GM12878 (cell line): ENCODE data around the gene BSPRY. TPM values are rescaled to one million over a fixed set of nuclear protein-coding genes. Genes with fewer than 3 reads are reported as not detected.

Source experiments
- ATAC-seq: fragments of 200-7000 bp; cut with Tn5 transposase; 3 replicates; pipeline ENCODE4 v1.9.1; 2020; ENCODE audit warnings: mild to moderate bottlenecking, moderate library complexity
- BruUV-seq: library from RNA; stranded (reverse); fragments of 400-500 nt; replicated peaks from 2 replicates; lab custom pipeline; 2021; lab: Mats Ljungman, UMichigan
- CTCF ChIA-PET: fragments of 300-600 bp; sonication (Branson Sonifier 250); formaldehyde crosslinking; extraction: SDS; loops from one replicate; lab custom pipeline; 2021; ENCODE audit warnings: inconsistent platforms; lab: Yijun Ruan, JAX
- POLR2A ChIA-PET: fragments of 350-600 bp; formaldehyde crosslinking; extraction: SDS; loops from one replicate; lab custom pipeline; 2021; ENCODE audit warnings: inconsistent platforms; lab: Charles Lee
- RAD21 ChIA-PET: fragments of 300-600 bp; sonication (Branson Sonifier 250); formaldehyde crosslinking; loops from one replicate; lab custom pipeline; 2023; ENCODE audit warnings: antibody characterized with exemption; ENCODE audit not compliant: unreplicated experiment; lab: Charles Lee
- SMC1A ChIA-PET: fragments of 300-600 bp; sonication (Branson Sonifier 250); formaldehyde crosslinking; loops from one replicate; lab custom pipeline; 2023; ENCODE audit not compliant: unreplicated experiment, uncharacterized antibody; lab: Charles Lee
- DNase-seq: peaks from one replicate; pipeline ENCODE4 v3.0.0-alpha.2; 2011; ENCODE audit warnings: low read depth, low spot score
- FAIRE-seq: peaks from 3 replicates; lab custom pipeline; 2011; peaks lifted over from hg19 to GRCh38; lab: Jason Lieb, UNC
- H2AFZ ChIP-seq: 2 replicates; pipeline ENCODE4 v1.6.0; 2011; ENCODE audit warnings: low read depth, low read length, control low read depth; ENCODE audit not compliant: control insufficient read depth
- H3K27ac ChIP-seq: 2 replicates; pipeline ENCODE4 v1.5.1; 2011; ENCODE audit warnings: control low read depth; ENCODE audit not compliant: control insufficient read depth, insufficient read depth
- H3K27me3 ChIP-seq, 2 experiments: replicated peaks in 1 of 2; 2 replicates each; pipeline versions ENCODE4 v1.6.0 to v1.6.1; 2011; ENCODE audit warnings: low read length in 1 of 2; ENCODE audit not compliant: control insufficient read depth in 2 of 2, insufficient read depth in 2 of 2
- H3K36me3 ChIP-seq, 2 experiments: 2 replicates each; pipeline ENCODE4 v1.5.1; 2011; ENCODE audit warnings: low read length in 1 of 2; ENCODE audit not compliant: control insufficient read depth in 2 of 2, insufficient read depth in 2 of 2
- H3K4me1 ChIP-seq: 2 replicates; pipeline ENCODE4 v1.6.1; 2011; ENCODE audit warnings: mild to moderate bottlenecking, low read length, moderate library complexity, mixed read lengths; ENCODE audit not compliant: control insufficient read depth, insufficient read depth
- H3K4me2 ChIP-seq: 2 replicates; pipeline ENCODE4 v1.6.0; 2011; ENCODE audit warnings: control low read depth; ENCODE audit not compliant: control insufficient read depth, insufficient read depth
- H3K4me3 ChIP-seq: fragments of 200-600 bp; sonication (generic); 2 replicates; pipeline ENCODE4 v1.5.1; 2016
- H3K79me2 ChIP-seq: 2 replicates; pipeline ENCODE4 v1.6.0; 2011; ENCODE audit warnings: low read length; ENCODE audit not compliant: control insufficient read depth, insufficient read depth
- H3K9ac ChIP-seq: 2 replicates; pipeline ENCODE4 v1.8.0; 2011; ENCODE audit warnings: low read length, control low read depth, mixed read lengths; ENCODE audit not compliant: control insufficient read depth, insufficient read depth
- H3K9me3 ChIP-seq: replicated peaks from 3 replicates; pipeline ENCODE4 v1.5.1; 2011; ENCODE audit warnings: mild to moderate bottlenecking, low read length; ENCODE audit not compliant: control insufficient read depth, insufficient read depth
- H4K20me1 ChIP-seq: 2 replicates; pipeline ENCODE4 v1.6.0; 2011; ENCODE audit not compliant: control insufficient read depth, insufficient read depth
- EGR1 ChIP-seq, 2 experiments: IDR thresholded peaks; 1 replicate in 1 of 2; 2 replicates in 1 of 2; pipeline ENCODE4 v1.6.1; 2011 to 2012; ENCODE audit warnings: low read depth in 2 of 2, low read length in 2 of 2, borderline replicate concordance in 1 of 2, mild to moderate bottlenecking in 1 of 2, moderate library complexity in 1 of 2
- ESRRA ChIP-seq: IDR thresholded peaks from 2 replicates; pipeline ENCODE4 v1.6.1; 2012; ENCODE audit warnings: mild to moderate bottlenecking, low read length, improper control_type of control experiment
- EZH2 ChIP-seq: IDR thresholded peaks from 2 replicates; pipeline ENCODE4 v1.6.1; 2012; ENCODE audit warnings: low read depth, mild to moderate bottlenecking, control low read depth, inconsistent platforms, low read length, borderline replicate concordance; ENCODE audit not compliant: control insufficient read depth
- HDAC6 ChIP-seq: fragments of 200-600 bp; sonication (generic); IDR thresholded peaks from one replicate; pipeline ENCODE4 v1.8.0; 2017; ENCODE audit warnings: antibody characterized with exemption; ENCODE audit not compliant: unreplicated experiment
- MEF2A ChIP-seq: IDR thresholded peaks from 2 replicates; pipeline ENCODE4 v1.6.1; 2011; ENCODE audit warnings: low read depth, mild to moderate bottlenecking, low read length, moderate library complexity; ENCODE audit not compliant: insufficient read depth
- MTA2 ChIP-seq: fragments of 450-650 bp; IDR thresholded peaks from 2 replicates; pipeline ENCODE4 v1.6.1; 2016; ENCODE audit warnings: low read depth, mild to moderate bottlenecking, moderate library complexity
- PBX3 ChIP-seq: IDR thresholded peaks from 2 replicates; pipeline ENCODE4 v1.6.1; 2011; ENCODE audit warnings: mild to moderate bottlenecking, low read depth, low read length, moderate library complexity; ENCODE audit not compliant: insufficient replicate concordance
- SIX5 ChIP-seq: IDR thresholded peaks from 2 replicates; pipeline ENCODE4 v1.6.1; 2011; ENCODE audit warnings: mild to moderate bottlenecking, low read depth, low read length, moderate library complexity; ENCODE audit not compliant: severe bottlenecking
- SKIL ChIP-seq: fragments of 450-650 bp; IDR thresholded peaks from 2 replicates; pipeline ENCODE4 v1.6.1; 2017; ENCODE audit warnings: mild to moderate bottlenecking, low read depth, inconsistent platforms; ENCODE audit not compliant: poor library complexity, severe bottlenecking
- SRF ChIP-seq, 2 experiments: IDR thresholded peaks; 2 replicates each; pipeline ENCODE4 v1.6.1; 2011; ENCODE audit warnings: low read depth in 2 of 2, low read length in 2 of 2, mild to moderate bottlenecking in 1 of 2, moderate library complexity in 1 of 2
- YBX1 ChIP-seq: fragments of 450-650 bp; IDR thresholded peaks from 2 replicates; pipeline ENCODE4 v1.6.1; 2016; ENCODE audit warnings: antibody characterized with exemption
- ZZZ3 ChIP-seq: IDR thresholded peaks from 2 replicates; pipeline ENCODE4 v1.6.1; 2011; ENCODE audit warnings: low read depth; ENCODE audit not compliant: control insufficient read depth, insufficient read length
- WGBS: methylation state at CpG from one replicate; pipeline ENCODE4 v1.1.6; 2016; ENCODE audit warnings: low lambda C conversion rate; ENCODE audit not compliant: insufficient replicate concordance, insufficient coverage; ENCODE audit errors: missing lambda C conversion rate; 5-methylcytosine and 5-hydroxymethylcytosine counted together
- in situ Hi-C: fragments of 300-500 bp; cut with MboI; formaldehyde crosslinking; loops from 9 replicates; pipeline ENCODE4 v1.14.3; 2018; ENCODE audit warnings: mixed read lengths
- intact Hi-C: fragments of 100-400 bp; cut with micrococcal nuclease; formaldehyde crosslinking; loops from one replicate; pipeline ENCODE4 v1.14.2; 2022; ENCODE audit not compliant: unreplicated experiment
- polyA plus RNA-seq, 11 experiments: library from polyadenylated mRNA; depleted of rRNA in 4 of 11; unstranded in 6 of 11; stranded (reverse) in 5 of 11; fragments of >200 nt; fragmentation: Nextera tagmentation in 4 of 11; fragmentation: Illumina TruSeq in 1 of 11; extraction: Ambion mirVana in 4 of 11; extraction: Trizol in 1 of 11; gene quantifications; 1 replicate in 1 of 11; 2 replicates in 10 of 11; pipeline versions ENCODE4 v1.2.1 to v1.2.3, GENCODE V29; 2011 to 2016; ENCODE audit warnings: inconsistent platforms in 2 of 11, missing spikeins in 2 of 11, low read depth in 1 of 11
- total RNA-seq, 4 experiments: library from RNA; depleted of rRNA in 3 of 4; stranded (reverse); fragments of >200 nt in 3 of 4; fragmentation: Illumina TruSeq in 1 of 4; extraction: Trizol in 1 of 4; gene quantifications; 2 replicates each; pipeline versions ENCODE4 v1.2.1 to v1.2.3, GENCODE V29; 2013 to 2021

BSPRY gene
- total and polyA plus RNA-seq, 10 of the 15 experiments (the other 5 are each of a cell fraction or from before 2014, with no cell fraction given), result 0.45 to 6.3 (median 4.1) TPM

GRCh38 chr9:113387560-113388230, 38.4 kb downstream of the BSPRY start:
- WGBS, result 97% methylated on average over 9 of the region's 9 CpGs
- H3K27ac ChIP-seq, result no peak overlapping the region

More at GRCh38 chr9:113387560-113388230, 38.4 kb downstream of the BSPRY start:
- no peak overlapping the region for H2AFZ ChIP-seq
- DNase-seq (no peak), FAIRE-seq (no peak), ATAC-seq (no peak)
- peaks cover 0 to 10% of the 10 kb centered on the region in 2 experiments; a peak in 3 of 4 replicates for H3K36me3 ChIP-seq
- no peaks in the 10 kb centered on the region for H3K4me1 ChIP-seq
- H3K9ac ChIP-seq, result no peak overlapping the region
- POLR2A ChIA-PET, result no interaction called here
- no peaks in the 10 kb centered on the region for H3K27me3 ChIP-seq
- no peaks in the 10 kb centered on the region; the same call in 1 of the 2 replicates for H4K20me1 ChIP-seq
- RAD21 ChIA-PET, result no interaction called here
- no peak overlapping the region for H3K4me3 ChIP-seq
- intact Hi-C loops (no loop called here), in situ Hi-C loops (no loop called here)
- BruUV-seq, result no TSS peak
- H3K79me2 ChIP-seq, result no peaks in the 10 kb centered on the region
- SMC1A ChIA-PET, result no interaction called here
- CTCF ChIA-PET, result interaction anchor here (1.1 to 1.3 kb wide), 2 partner anchors 8 to 14 kb away, joined by 4 to 5 read pairs; partner anchors contain the start of gene ALAD
- H3K4me2 ChIP-seq, result no peak overlapping the region
- TF ChIP-seq ESRRA (no peak), MEF2A (no peak), YBX1 (no peak), SIX5 (no peak), SKIL (no peak), ZZZ3 (no peak), PBX3 (no peak), EZH2 (no peak), SRF (IDR thresholded peaks at IDR 0.05; ENCODE audit: low read depth in 2 of 2, low read length in 2 of 2) (no peak), EGR1 (IDR thresholded peaks at IDR 0.05; ENCODE audit: borderline replicate concordance in 1 of 2, low read depth in 2 of 2, low read length in 2 of 2) (no peak), HDAC6 (no peak), MTA2 (no peak)
- no peaks in the 10 kb centered on the region for H3K9me3 ChIP-seq
